Measurements from ENCODE around the gene DPF3.

Gene DPF3

DNA sequence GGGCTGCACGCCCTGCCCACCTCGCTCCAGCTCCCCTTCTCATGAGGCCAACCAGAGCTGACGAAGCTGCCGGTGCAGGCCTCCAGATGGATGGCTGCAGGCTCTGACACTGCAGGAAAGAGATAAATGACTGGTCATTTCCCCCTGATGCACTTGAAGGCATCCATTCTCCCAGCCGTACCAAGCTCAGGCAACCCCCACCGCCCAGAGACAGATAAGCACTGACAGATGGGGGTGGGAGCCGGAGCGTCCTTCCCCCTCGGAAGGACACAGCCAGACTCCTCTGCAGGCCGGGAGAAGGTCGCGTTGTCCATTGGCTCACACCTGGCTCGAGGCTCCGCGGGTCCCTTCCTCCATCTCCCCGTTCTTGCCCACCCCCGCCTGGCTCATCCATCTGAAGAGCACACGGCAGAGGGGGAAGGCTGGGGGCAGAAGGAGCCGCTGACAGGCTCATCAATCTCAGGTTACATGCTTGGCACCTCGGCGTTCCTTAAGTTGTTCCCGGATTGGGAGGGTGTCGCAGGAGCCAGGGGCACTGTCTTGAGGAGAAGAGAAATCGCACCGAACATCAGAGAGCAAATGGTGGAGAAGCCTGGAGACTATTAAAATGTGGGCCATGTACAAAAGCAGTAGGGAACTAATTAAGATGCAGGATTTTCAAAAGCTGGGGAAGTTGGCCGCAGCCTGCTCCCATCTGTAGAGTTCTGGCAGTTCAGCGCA is 151.6 kb downstream of the DPF3 start:
- POLR2A ChIA-PET, result no interaction called here
- CTCF ChIA-PET, result interaction anchor here (1.7 kb wide), 1 partner anchor 162 kb away, joined by 4 read pairs; no protein-coding TSS in a partner anchor
- DNase-seq (ENCODE audit: extremely low spot score), result no peak

GRCh38 chr14:72741826-72742117 is 152.1 kb downstream of the DPF3 start:
- no peak for TF ChIP-seq CTCF (IDR thresholded peaks at IDR 0.05; ENCODE audit: control extremely low read depth, extremely low read depth, low read depth, missing control alignments)
- CTCF ChIA-PET, result interaction anchor here (1.7 kb wide), 1 partner anchor 163 kb away, joined by 4 read pairs; no protein-coding TSS in a partner anchor
- no peak for DNase-seq (ENCODE audit: extremely low spot score)
- POLR2A ChIA-PET, result no interaction called here

More for the DNA sequence above, 151.6 kb downstream of the DPF3 start:
- TF ChIP-seq CTCF (IDR thresholded peaks at IDR 0.05; ENCODE audit: control extremely low read depth, extremely low read depth, low read depth, missing control alignments), result no peak

- DNase-seq (ENCODE audit: extremely low spot score), result no peak
- CTCF ChIA-PET, result interaction anchor here (1.7 kb wide), 1 partner anchor 164 kb away, joined by 4 read pairs; no protein-coding TSS in a partner anchor
- POLR2A ChIA-PET, result no interaction called here
- TF ChIP-seq CTCF (IDR thresholded peaks at IDR 0.05; ENCODE audit: control extremely low read depth, extremely low read depth, low read depth, missing control alignments), result no peak
These were observed 152.7 kb downstream of the DPF3 start for GRCh38 chr14:72740966-72741825.

DNA sequence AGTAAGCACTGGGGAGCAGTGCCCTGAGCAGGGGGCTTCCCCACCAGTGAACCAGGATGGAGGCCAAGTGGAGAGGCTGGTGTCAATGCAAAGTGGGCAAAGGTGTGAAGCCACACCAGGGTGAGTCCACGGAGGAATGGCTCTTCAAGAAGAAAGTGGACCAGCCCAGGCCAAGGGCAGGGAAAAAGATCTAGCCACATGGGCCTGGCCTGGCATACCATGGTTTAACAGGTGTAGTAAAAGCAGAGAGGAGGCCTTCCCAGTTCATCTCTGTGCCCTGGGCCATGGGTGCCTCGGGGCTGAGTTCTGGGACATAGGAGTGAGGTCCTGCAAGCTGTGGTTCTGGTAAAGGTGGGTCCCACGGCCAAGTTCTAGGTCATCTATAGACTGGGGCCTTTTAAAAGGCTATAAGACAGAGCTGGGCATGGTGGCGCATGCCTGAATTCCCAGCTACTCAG is 153.4 kb downstream of the DPF3 start:
- DNase-seq (ENCODE audit: extremely low spot score), result no peak
- TF ChIP-seq CTCF (IDR thresholded peaks at IDR 0.05; ENCODE audit: control extremely low read depth, extremely low read depth, low read depth, missing control alignments), result no peak
- POLR2A ChIA-PET, result no interaction called here
- CTCF ChIA-PET, result interaction anchor here (1.7 kb wide), 1 partner anchor 164 kb away, joined by 4 read pairs; no protein-coding TSS in a partner anchor

DNA sequence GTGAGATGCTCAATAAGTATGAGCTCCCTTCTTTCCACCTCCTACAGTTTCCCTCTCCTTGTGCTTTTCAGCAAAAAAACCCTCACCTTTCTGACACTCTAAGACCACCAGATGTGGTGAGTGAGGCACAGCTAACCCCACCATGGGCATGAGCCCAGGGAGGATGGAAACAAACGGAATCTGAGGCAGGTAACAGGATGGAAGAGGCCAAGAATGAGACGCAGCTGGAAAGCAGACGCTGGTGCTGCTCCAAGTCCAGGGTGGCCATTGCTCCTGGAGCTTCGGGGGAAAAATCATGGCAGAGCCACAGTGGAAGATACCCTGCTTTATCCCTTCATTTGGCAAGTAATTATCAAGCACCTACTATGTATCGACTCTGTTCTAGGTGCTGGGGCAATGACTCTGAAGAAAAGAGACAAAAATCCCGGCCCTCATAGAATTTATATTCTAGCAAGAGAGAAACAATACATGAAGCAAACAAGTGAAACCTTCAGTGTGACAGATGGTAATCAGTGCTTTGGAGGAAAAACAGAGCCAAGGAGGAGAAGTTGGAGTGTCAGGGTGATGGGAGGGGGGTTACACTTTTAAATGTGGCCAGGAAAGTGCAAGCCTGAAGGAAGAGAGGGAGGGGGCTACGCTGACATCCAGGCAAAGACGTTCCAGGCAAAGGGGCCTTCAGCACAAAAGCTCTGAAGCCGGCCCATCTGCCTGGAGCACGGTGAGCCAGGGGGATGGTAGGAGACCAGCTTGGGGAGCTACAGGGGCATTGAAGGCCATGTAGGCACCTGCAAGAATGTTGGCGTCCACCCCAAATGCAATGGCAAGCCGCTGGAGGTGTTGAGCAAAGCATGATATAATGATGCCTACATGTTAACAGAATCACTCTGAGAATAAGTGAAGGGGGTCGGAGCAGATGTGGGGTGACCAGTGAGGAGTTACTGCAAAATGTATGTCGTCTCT is 154.2 kb downstream of the DPF3 start:
- POLR2A ChIA-PET, result no interaction called here
- no peak for TF ChIP-seq CTCF (IDR thresholded peaks at IDR 0.05; ENCODE audit: control extremely low read depth, extremely low read depth, low read depth, missing control alignments)
- no peak for DNase-seq (ENCODE audit: extremely low spot score)
- CTCF ChIA-PET, result interaction anchor here (0.9 to 1.1 kb wide), 3 partner anchors 63 to 209 kb away, joined by 3 read pairs; no protein-coding TSS in a partner anchor

Measured in GM10248 (cell line).